Transverse colon (tissue), 4 donors: Measurements from ENCODE around the gene TOR4A. TPM values are rescaled to one million over a fixed set of nuclear protein-coding genes. Genes with fewer than 3 reads are reported as not detected.
A peak's percentile ranks its signal among the peaks of the same experiment; 100 is the strongest.

Experiments
- DNase-seq: peaks from one replicate; pipeline ENCODE4 v3.0.0-alpha.2; 2019
- H3K27ac ChIP-seq, 4 donors: fragments of 200-600 bp; sonication (generic); 2 replicates each; pipeline ENCODE4 v1.5.1; 2016 to 2018; ENCODE audit warnings: inconsistent platforms in 4 of 4
- H3K27me3 ChIP-seq: fragments of 200-600 bp; sonication (generic); 2 replicates; pipeline ENCODE4 v1.5.1; 2017; ENCODE audit warnings: inconsistent platforms
- H3K36me3 ChIP-seq, 4 donors: fragments of 200-600 bp; sonication (generic); 2 replicates each; pipeline ENCODE4 v1.5.1; 2017 to 2019; ENCODE audit warnings: inconsistent platforms in 4 of 4
- H3K4me1 ChIP-seq, 4 donors: fragments of 200-600 bp; sonication (generic); 2 replicates each; pipeline ENCODE4 v1.5.1; 2017 to 2020; ENCODE audit warnings: inconsistent platforms in 4 of 4
- H3K4me3 ChIP-seq, 4 donors: fragments of 200-600 bp; sonication (generic); 1 replicate in 1 of 4; 2 replicates in 3 of 4; pipeline versions ENCODE4 v1.5.1 to v1.6.1; 2017 to 2019; ENCODE audit warnings: inconsistent platforms in 4 of 4
- H3K9me3 ChIP-seq, 2 donors: fragments of 200-600 bp; sonication (generic); 2 replicates each; pipeline ENCODE4 v1.5.1; 2017 to 2019; ENCODE audit warnings: inconsistent platforms in 2 of 2
- EP300 ChIP-seq: sonication (generic); formaldehyde crosslinking; IDR thresholded peaks from one replicate; pipeline ENCODE4 v1.6.1; 2017; ENCODE audit warnings: antibody characterized with exemption, low read depth
- POLR2A ChIP-seq: fragments of 450-650 bp; IDR thresholded peaks from one replicate; pipeline ENCODE4 v1.6.1; 2016; ENCODE audit warnings: antibody characterized with exemption, mild to moderate bottlenecking, moderate library complexity
- POLR2AphosphoS5 ChIP-seq, 3 donors: sonication (generic); formaldehyde crosslinking; IDR thresholded peaks; one replicate each; pipeline ENCODE4 v1.6.1; 2016; ENCODE audit warnings: antibody characterized with exemption in 3 of 3
- WGBS, 2 donors: methylation state at CpG; one replicate each; pipeline ENCODE4 v1.1.5; 2018; ENCODE audit warnings: low coverage in 1 of 2; 5-methylcytosine and 5-hydroxymethylcytosine counted together
- in situ Hi-C, 4 donors: fragments of 200-750 bp; cut with MboI; loops; one replicate each; pipeline versions ENCODE4 v1.15.0 to v1.15.1; 2017; ENCODE audit warnings: low sequenced_read_pairs in 3 of 4, low pct_ligation_motif_present in 1 of 4, low pct_unique_long_range_greater_than_20kb in 1 of 4
- intact Hi-C: fragments of 100-400 bp; cut with DNase I; formaldehyde crosslinking; loops from one replicate; pipeline ENCODE4 v1.15.1; 2023; ENCODE audit warnings: low total_unique reads
- total RNA-seq, 4 donors: library from RNA; depleted of rRNA; stranded (reverse); fragments of >200 nt; gene quantifications; one replicate each; pipeline ENCODE4 v1.1.0, GENCODE V29; 2016
- TF ChIP-seq, protein P1 (sequence below), 5 experiments: fragments of 200-600 bp in 3 of 5; fragments of 450-650 bp in 2 of 5; sonication (generic) in 3 of 5; IDR thresholded peaks; 1 replicate in 2 of 5; 2 replicates in 3 of 5; pipeline ENCODE4 v1.5.1; 2016 to 2017; ENCODE audit warnings: antibody characterized with exemption in 5 of 5, inconsistent platforms in 3 of 5, mild to moderate bottlenecking in 2 of 5, moderate library complexity in 1 of 5

TOR4A gene
- total RNA-seq, 4 donors from 2014 or later = 49.2 to 121 (median 71.7) TPM

GRCh38 chr9:137317021-137317717 lies 39.6 kb downstream of the TOR4A start:
- Histone ChIP-seq H3K27ac (peak overlapping the region in 2 of 4 donors; percentile 41 to 94), H3K4me1 (peaks cover 9 to 36% (median 22%) of the 10 kb centered on the region in 4 donors), H3K27me3 (peaks cover 17% of the 10 kb centered on the region), H3K9me3 (no peaks in the 10 kb centered on the region), H3K4me3 (no peak overlapping the region), H3K36me3 (no peaks in the 10 kb centered on the region)
- DNase-seq = no peak
- WGBS, 2 donors = 86% methylated on average over 18 of the region's 19 CpGs; no CpG with 5 or more reads in 1 of the 2 donors
- intact Hi-C loops (no loop called here), in situ Hi-C loops (no loop called here)
- TF ChIP-seq, protein P1, sequence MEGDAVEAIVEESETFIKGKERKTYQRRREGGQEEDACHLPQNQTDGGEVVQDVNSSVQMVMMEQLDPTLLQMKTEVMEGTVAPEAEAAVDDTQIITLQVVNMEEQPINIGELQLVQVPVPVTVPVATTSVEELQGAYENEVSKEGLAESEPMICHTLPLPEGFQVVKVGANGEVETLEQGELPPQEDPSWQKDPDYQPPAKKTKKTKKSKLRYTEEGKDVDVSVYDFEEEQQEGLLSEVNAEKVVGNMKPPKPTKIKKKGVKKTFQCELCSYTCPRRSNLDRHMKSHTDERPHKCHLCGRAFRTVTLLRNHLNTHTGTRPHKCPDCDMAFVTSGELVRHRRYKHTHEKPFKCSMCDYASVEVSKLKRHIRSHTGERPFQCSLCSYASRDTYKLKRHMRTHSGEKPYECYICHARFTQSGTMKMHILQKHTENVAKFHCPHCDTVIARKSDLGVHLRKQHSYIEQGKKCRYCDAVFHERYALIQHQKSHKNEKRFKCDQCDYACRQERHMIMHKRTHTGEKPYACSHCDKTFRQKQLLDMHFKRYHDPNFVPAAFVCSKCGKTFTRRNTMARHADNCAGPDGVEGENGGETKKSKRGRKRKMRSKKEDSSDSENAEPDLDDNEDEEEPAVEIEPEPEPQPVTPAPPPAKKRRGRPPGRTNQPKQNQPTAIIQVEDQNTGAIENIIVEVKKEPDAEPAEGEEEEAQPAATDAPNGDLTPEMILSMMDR (IDR thresholded peaks at IDR 0.05) = no peak
- no peak for TF ChIP-seq EP300
- TF ChIP-seq POLR2A = no peak
- TF ChIP-seq POLR2AphosphoS5 (IDR thresholded peaks at IDR 0.05) = no peak

- peaks cover 17% of the 10 kb centered on the region for H3K27me3 ChIP-seq
- H3K9me3 ChIP-seq = no peaks in the 10 kb centered on the region
- 81% methylated on average over 18 of the region's 24 CpGs; no CpG with 5 or more reads in 1 of the 2 donors for WGBS, 2 donors
- no peaks in the 10 kb centered on the region for H3K36me3 ChIP-seq
- peaks cover 9 to 34% (median 18%) of the 10 kb centered on the region in 4 donors for H3K4me1 ChIP-seq
- no peak for DNase-seq
- H3K4me3 ChIP-seq = no peak overlapping the region
- intact Hi-C loops = no loop called here
- in situ Hi-C loops = no loop called here
- TF ChIP-seq, protein P1 (IDR thresholded peaks at IDR 0.05) = no peak
- no peak for TF ChIP-seq POLR2A
- no peak for TF ChIP-seq EP300
- no peak for TF ChIP-seq POLR2AphosphoS5 (IDR thresholded peaks at IDR 0.05)
- no peak overlapping the region for H3K27ac ChIP-seq
Measured at GRCh38 chr9:137317718-137318511, 40.4 kb downstream of the TOR4A start.

GRCh38 chr9:137318602-137319001 lies 41.1 kb downstream of the TOR4A start:
- WGBS, 2 donors = 78% methylated on average over 17 of the region's 18 CpGs; no CpG with 5 or more reads in 1 of the 2 donors
- TF ChIP-seq, protein P1 (IDR thresholded peaks at IDR 0.05) = no peak
- no peak for TF ChIP-seq POLR2AphosphoS5 (IDR thresholded peaks at IDR 0.05)
- no peak for TF ChIP-seq EP300
- no peak for TF ChIP-seq POLR2A
- no peak for DNase-seq
- Histone ChIP-seq H3K27me3 (peaks cover 17% of the 10 kb centered on the region), H3K36me3 (no peaks in the 10 kb centered on the region), H3K4me3 (no peak overlapping the region), H3K27ac (peak overlapping the region in 2 of 4 donors; percentile 5 to 8), H3K9me3 (no peaks in the 10 kb centered on the region), H3K4me1 (peaks cover 9 to 32% (median 18%) of the 10 kb centered on the region in 4 donors)
- in situ Hi-C loops = no loop called here
- intact Hi-C loops = no loop called here

DNA sequence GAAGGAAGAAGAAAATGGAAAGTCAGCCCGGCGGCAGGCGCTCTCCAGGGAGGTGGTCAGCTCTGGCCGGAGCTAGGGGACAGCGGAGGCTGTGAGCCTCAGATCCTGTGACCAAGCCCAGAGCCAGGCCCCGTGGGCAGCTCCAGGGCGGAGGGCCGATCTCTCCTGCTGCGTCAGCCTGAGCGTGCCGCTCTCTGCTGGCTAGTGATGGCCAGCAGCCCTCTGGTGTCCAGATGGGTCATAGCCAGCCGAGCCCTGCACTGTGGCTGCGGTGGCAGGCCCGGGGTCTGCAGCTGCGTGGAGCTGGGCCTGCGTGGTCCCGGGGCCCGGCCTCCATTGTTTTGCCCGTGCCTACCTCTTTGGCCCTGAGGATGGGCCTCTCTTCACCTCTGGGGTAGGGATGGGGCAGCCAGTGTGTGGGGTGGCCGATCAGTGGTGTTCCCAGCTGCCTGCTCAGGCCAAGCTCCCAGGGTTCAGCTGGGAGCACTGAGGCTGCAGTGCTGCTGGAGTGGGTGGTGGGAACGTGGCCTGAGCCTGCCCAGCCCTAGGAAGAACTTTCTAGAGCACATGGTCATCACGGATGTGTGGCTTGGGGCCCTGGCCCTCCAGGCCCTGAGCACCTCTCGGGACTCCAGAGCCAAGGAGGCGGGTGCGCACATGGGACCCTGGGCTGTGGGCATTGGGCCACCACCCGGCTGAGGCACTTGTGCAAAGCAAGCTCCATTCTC lies 41.6 kb downstream of the TOR4A start:
- intact Hi-C loops = no loop called here
- Histone ChIP-seq H3K4me1 (peaks cover 9 to 26% (median 18%) of the 10 kb centered on the region in 4 donors), H3K27me3 (peaks cover 17% of the 10 kb centered on the region), H3K4me3 (no peak overlapping the region), H3K9me3 (no peaks in the 10 kb centered on the region), H3K27ac (peak overlapping the region in 2 of 4 donors; percentile 5 to 8), H3K36me3 (no peaks in the 10 kb centered on the region)
- in situ Hi-C loops = no loop called here
- WGBS, 2 donors = 90% methylated on average over 21 of the region's 26 CpGs; no CpG with 5 or more reads in 1 of the 2 donors
- DNase-seq = no peak
- TF ChIP-seq POLR2A (no peak), POLR2AphosphoS5 (IDR thresholded peaks at IDR 0.05) (no peak), EP300 (no peak)
- TF ChIP-seq, protein P1 (IDR thresholded peaks at IDR 0.05) = no peak
